ENCODE results near the gene TSPAN11. TPM values are rescaled to one million over a fixed set of nuclear protein-coding genes. Genes with fewer than 3 reads are reported as not detected.

Gene TSPAN11
- total and polyA plus RNA-seq, 2 of the 4 experiments (the other 2 are of a cell fraction) = 0.18 to 0.26 TPM

DNA sequence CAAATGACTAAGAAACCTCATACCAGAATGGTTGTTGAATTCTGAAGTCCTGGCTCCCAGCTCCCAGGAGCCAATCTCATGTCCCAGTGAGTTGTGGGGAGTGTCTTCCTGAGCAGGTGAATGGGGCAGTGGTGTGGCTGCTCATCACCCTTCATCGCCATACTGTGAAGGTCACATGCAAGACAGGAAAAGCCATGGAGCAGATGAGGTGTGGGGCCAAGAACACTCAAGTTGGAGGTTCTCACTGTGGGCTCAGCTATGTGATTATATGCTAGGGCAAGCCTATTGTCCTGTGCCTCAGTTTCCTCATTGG lies 16.6 kb upstream of the TSPAN11 start:
- CTCF ChIA-PET = no interaction called here
- WGBS, 2 experiments (ENCODE audit: extremely low coverage in 2 of 2, insufficient read length in 1 of 2) = no CpG with 5 or more reads among the region's 1 CpG
- POLR2A ChIA-PET (ENCODE audit: unreplicated experiment) = no interaction called here

More for the DNA sequence above, 16.6 kb upstream of the TSPAN11 start:
- H2AK9ac ChIP-seq (replicated peaks; ENCODE audit: low read depth, low read length, poor library complexity) = no peak overlapping the region
- no peaks in the 10 kb centered on the region for H3K9me3 ChIP-seq (ENCODE audit: control insufficient read depth, insufficient read depth, low read length)
- no peak overlapping the region for H2BK15ac ChIP-seq (ENCODE audit: low read depth, low read length)
- DNase-seq (no peak), ATAC-seq (ENCODE audit: low read depth) (no peak)
- in situ Hi-C loops (cut with MboI; ENCODE audit: low sequenced_read_pairs) (no loop called here), intact Hi-C loops (cut with micrococcal nuclease) (no loop called here), dilution Hi-C loops (cut with HindIII; ENCODE audit: low sequenced_read_pairs, unreplicated experiment) (no loop called here)
- no peak overlapping the region for H4K91ac ChIP-seq (ENCODE audit: insufficient read depth, low read depth, low read length)
- H4K8ac ChIP-seq (ENCODE audit: low read depth in 2 of 2, low read length in 2 of 2) = no peak overlapping the region
- no peaks in the 10 kb centered on the region for H3K79me1 ChIP-seq (ENCODE audit: low read depth in 1 of 2, low read length in 2 of 2)
- H2BK5ac ChIP-seq (ENCODE audit: low read depth, low read length, poor library complexity, severe bottlenecking) = no peak overlapping the region
- no peak overlapping the region; the same call in 1 of the 2 replicates for H3K18ac ChIP-seq (ENCODE audit: low read depth, low read length)
- no peaks in the 10 kb centered on the region for H4K20me1 ChIP-seq (ENCODE audit: insufficient read depth, low read length)
- H3K14ac ChIP-seq (replicated peaks; ENCODE audit: low read depth, low read length) = no peak overlapping the region
- no peak overlapping the region for H4K5ac ChIP-seq (ENCODE audit: low read depth, low read length)
- BruUV-seq (replicated peaks) = no TSS peak
- no peak overlapping the region for H3K4ac ChIP-seq (ENCODE audit: low read depth, low read length)
- H3K56ac ChIP-seq (ENCODE audit: extremely low read depth, insufficient read depth, low read length) = no peak overlapping the region
- H3K4me3 ChIP-seq (ENCODE audit: insufficient read depth, low read depth, low read length) = no peak overlapping the region
- H3K4me2 ChIP-seq (ENCODE audit: low read depth, low read length) = no peak overlapping the region
- H3K23ac ChIP-seq (ENCODE audit: low read depth, low read length) = no peak overlapping the region
- H3K4me1 ChIP-seq (ENCODE audit: control insufficient read depth, insufficient read depth, low read length) = peaks cover 4% of the 10 kb centered on the region; the same call in 1 of the 2 replicates
- peaks cover 5% of the 10 kb centered on the region; the same call in 1 of the 2 replicates for H3K27me3 ChIP-seq (ENCODE audit: control insufficient read depth, insufficient read depth, low read length)
- H3K9ac ChIP-seq (ENCODE audit: low read depth, low read length) = no peak overlapping the region
- H2BK20ac ChIP-seq (ENCODE audit: low read depth, low read length) = no peak overlapping the region
- H2BK120ac ChIP-seq (ENCODE audit: low read depth, low read length) = no peak overlapping the region
- no peak overlapping the region for H2AFZ ChIP-seq (replicated peaks; ENCODE audit: low read length, poor library complexity)
- no peaks in the 10 kb centered on the region for H3K36me3 ChIP-seq (ENCODE audit: control insufficient read depth, insufficient read depth, low read length)
- no peak overlapping the region for H2AK5ac ChIP-seq (ENCODE audit: low read depth, low read length)
- no peak for TF ChIP-seq ELK1 (IDR thresholded peaks at IDR 0.05; ENCODE audit: borderline replicate concordance, low read depth, low read length)
- TF ChIP-seq MAFK (IDR thresholded peaks at IDR 0.05; ENCODE audit: low read depth, low read length) = no peak
- no peak for TF ChIP-seq RFX5 (IDR thresholded peaks at IDR 0.05; ENCODE audit: low read depth, low read length)
- TF ChIP-seq NFE2L2 (IDR thresholded peaks at IDR 0.05; ENCODE audit: low read depth, low read length) = no peak
- no peak for TF ChIP-seq RAD21 (IDR thresholded peaks at IDR 0.05; ENCODE audit: low read length)
- TF ChIP-seq SMC3 (IDR thresholded peaks at IDR 0.05; ENCODE audit: low read depth, low read length) = no peak
- TF ChIP-seq BHLHE40 (IDR thresholded peaks at IDR 0.05; ENCODE audit: low read depth, low read length) = no peak
- no peak for TF ChIP-seq RCOR1 (IDR thresholded peaks at IDR 0.05; ENCODE audit: insufficient replicate concordance, low read length)
- no peak for TF ChIP-seq CEBPB (IDR thresholded peaks at IDR 0.05; ENCODE audit: low read depth, low read length)
- H3K9me1 ChIP-seq (ENCODE audit: insufficient read depth, low read length) = no peaks in the 10 kb centered on the region
- no peak overlapping the region for H3K27ac ChIP-seq (ENCODE audit: insufficient read depth, low read length)

Measured in IMR-90 (cell line).